Ectodermal cell (in vitro differentiated cells): ENCODE measurements around the gene SPATS2.

Experiments used
- H3K27ac ChIP-seq: 2 replicates; pipeline ENCODE4 v1.7.0; 2013; ENCODE audit warnings: mild to moderate bottlenecking, low read depth, low read length; ENCODE audit not compliant: insufficient read depth, poor library complexity, severe bottlenecking
- H3K27me3 ChIP-seq: 2 replicates; pipeline ENCODE4 v1.7.0; 2013; ENCODE audit warnings: mild to moderate bottlenecking, low read length; ENCODE audit not compliant: insufficient read depth, control insufficient read depth, poor library complexity, severe bottlenecking
- H3K36me3 ChIP-seq: one replicate; pipeline ENCODE4 v1.7.0; 2013; ENCODE audit warnings: low read length; ENCODE audit not compliant: control insufficient read depth, insufficient read depth
- H3K4me1 ChIP-seq: one replicate; pipeline ENCODE4 v1.7.0; 2013; ENCODE audit warnings: low read length; ENCODE audit not compliant: control insufficient read depth, insufficient read depth
- H3K4me3 ChIP-seq: 2 replicates; pipeline ENCODE4 v1.7.0; 2013; ENCODE audit warnings: low read depth, low read length, control low read depth; ENCODE audit not compliant: insufficient read depth
- H3K9me3 ChIP-seq: 2 replicates; pipeline ENCODE4 v1.7.0; 2013; ENCODE audit warnings: mild to moderate bottlenecking, low read length, moderate library complexity; ENCODE audit not compliant: control insufficient read depth
- WGBS, 2 experiments: methylation state at CpG; one replicate each; pipeline ENCODE4 v1.1.7; 2013; ENCODE audit warnings: missing lambda C conversion rate in 2 of 2; 5-methylcytosine and 5-hydroxymethylcytosine counted together

SPATS2 gene

GRCh38 chr12:49483619-49484018 lies 116.4 kb downstream of the SPATS2 start:
- no peaks in the 10 kb centered on the region for H3K36me3 ChIP-seq
- H3K9me3 ChIP-seq: no peaks in the 10 kb centered on the region
- WGBS, 2 experiments: 63 to 75% methylated on average over 1 of the region's 1 CpG
- H3K4me3 ChIP-seq: no peak overlapping the region
- H3K27me3 ChIP-seq: no peaks in the 10 kb centered on the region
- peaks cover 6% of the 10 kb centered on the region for H3K4me1 ChIP-seq
- H3K27ac ChIP-seq: no peak overlapping the region

- Histone ChIP-seq H3K4me3 (no peak overlapping the region), H3K4me1 (no peaks in the 10 kb centered on the region), H3K27me3 (no peaks in the 10 kb centered on the region), H3K36me3 (no peaks in the 10 kb centered on the region), H3K9me3 (no peaks in the 10 kb centered on the region), H3K27ac (no peak overlapping the region)
- 92 to 93% methylated on average over 2 of the region's 2 CpGs for WGBS, 2 experiments
These were observed 120.3 kb downstream of the SPATS2 start for GRCh38 chr12:49487605-49488004.

- no peaks in the 10 kb centered on the region for H3K9me3 ChIP-seq
- no peaks in the 10 kb centered on the region for H3K27me3 ChIP-seq
- H3K4me1 ChIP-seq: no peaks in the 10 kb centered on the region
- no peak overlapping the region for H3K4me3 ChIP-seq
- no peak overlapping the region for H3K27ac ChIP-seq
- 88 to 97% methylated on average over 2 to 3 of the region's 3 CpGs for WGBS, 2 experiments
- H3K36me3 ChIP-seq: no peaks in the 10 kb centered on the region
These were observed 121.9 kb downstream of the SPATS2 start for GRCh38 chr12:49489154-49489553.

- no peak overlapping the region for H3K27ac ChIP-seq
- no peaks in the 10 kb centered on the region for H3K4me1 ChIP-seq
- no peaks in the 10 kb centered on the region for H3K27me3 ChIP-seq
- no peaks in the 10 kb centered on the region for H3K9me3 ChIP-seq
- no peak overlapping the region for H3K4me3 ChIP-seq
- 90 to 96% methylated on average over 4 of the region's 4 CpGs for WGBS, 2 experiments
- peaks cover 2% of the 10 kb centered on the region for H3K36me3 ChIP-seq
These were observed 122.5 kb downstream of the SPATS2 start for GRCh38 chr12:49489720-49490119.

GRCh38 chr12:49491823-49492222 lies 124.6 kb downstream of the SPATS2 start:
- Histone ChIP-seq H3K27me3 (no peaks in the 10 kb centered on the region), H3K36me3 (peaks cover 3% of the 10 kb centered on the region), H3K9me3 (no peaks in the 10 kb centered on the region), H3K4me3 (no peak overlapping the region), H3K4me1 (no peaks in the 10 kb centered on the region), H3K27ac (peak overlapping the region; percentile 16)
- 90 to 97% methylated on average over 1 of the region's 1 CpG for WGBS, 2 experiments

GRCh38 chr12:49493900-49494299 lies 126.6 kb downstream of the SPATS2 start:
- Histone ChIP-seq H3K27ac (no peak overlapping the region), H3K4me1 (no peaks in the 10 kb centered on the region), H3K4me3 (no peak overlapping the region), H3K36me3 (peaks cover 3% of the 10 kb centered on the region), H3K27me3 (no peaks in the 10 kb centered on the region), H3K9me3 (no peaks in the 10 kb centered on the region)
- WGBS, 2 experiments: 100% methylated on average over 2 of the region's 2 CpGs

GRCh38 chr12:49496417-49497360 lies 129.4 kb downstream of the SPATS2 start:
- no peaks in the 10 kb centered on the region for H3K9me3 ChIP-seq
- peaks cover 10% of the 10 kb centered on the region for H3K36me3 ChIP-seq
- H3K27me3 ChIP-seq: no peaks in the 10 kb centered on the region
- no peak overlapping the region for H3K4me3 ChIP-seq
- WGBS, 2 experiments: 90 to 93% methylated on average over 10 of the region's 10 CpGs
- H3K27ac ChIP-seq: no peak overlapping the region
- no peaks in the 10 kb centered on the region for H3K4me1 ChIP-seq

GRCh38 chr12:49501895-49502294 lies 134.6 kb downstream of the SPATS2 start:
- Histone ChIP-seq H3K9me3 (no peaks in the 10 kb centered on the region), H3K36me3 (peaks cover 9% of the 10 kb centered on the region), H3K4me1 (no peaks in the 10 kb centered on the region), H3K27me3 (no peaks in the 10 kb centered on the region), H3K27ac (no peak overlapping the region), H3K4me3 (no peak overlapping the region)
- 80 to 100% methylated on average over 1 of the region's 1 CpG for WGBS, 2 experiments

GRCh38 chr12:49502590-49502989 lies 135.3 kb downstream of the SPATS2 start:
- H3K27ac ChIP-seq: no peak overlapping the region
- no peak overlapping the region for H3K4me3 ChIP-seq
- peaks cover 9% of the 10 kb centered on the region for H3K36me3 ChIP-seq
- no peaks in the 10 kb centered on the region for H3K27me3 ChIP-seq
- H3K9me3 ChIP-seq: no peaks in the 10 kb centered on the region
- H3K4me1 ChIP-seq: no peaks in the 10 kb centered on the region
- 91 to 96% methylated on average over 1 of the region's 1 CpG for WGBS, 2 experiments

- Histone ChIP-seq H3K4me1 (no peaks in the 10 kb centered on the region), H3K27me3 (no peaks in the 10 kb centered on the region), H3K9me3 (no peaks in the 10 kb centered on the region), H3K36me3 (peaks cover 9% of the 10 kb centered on the region), H3K4me3 (no peak overlapping the region), H3K27ac (no peak overlapping the region)
- WGBS, 2 experiments: 91 to 95% methylated on average over 5 of the region's 5 CpGs
These were observed 136.5 kb downstream of the SPATS2 start for GRCh38 chr12:49503674-49504180.
